Mucosa of descending colon (tissue), 3 donors: Measurements from ENCODE around the gene KRTAP20-3. TPM values are rescaled to one million over a fixed set of nuclear protein-coding genes. Genes with fewer than 3 reads are reported as not detected.

Source experiments
- ATAC-seq: fragments of 200-7000 bp; cut with Tn5 transposase; one replicate; pipeline ENCODE4 v1.9.1; 2020; ENCODE audit warnings: mild to moderate bottlenecking, moderate library complexity
- DNase-seq, 3 donors: peaks; one replicate each; pipeline ENCODE4 v3.0.0-alpha.2; 2020
- H3K36me3 ChIP-seq: fragments of 200-600 bp; one replicate; pipeline ENCODE4 v1.8.0; 2021; ENCODE audit warnings: low read depth, mild to moderate bottlenecking
- H3K4me1 ChIP-seq: fragments of 200-600 bp; one replicate; pipeline ENCODE4 v1.8.0; 2021; ENCODE audit warnings: low read depth, mild to moderate bottlenecking
- H3K4me3 ChIP-seq: fragments of 200-600 bp; one replicate; pipeline ENCODE4 v1.8.0; 2021; ENCODE audit warnings: mild to moderate bottlenecking
- H3K9me3 ChIP-seq: fragments of 200-600 bp; one replicate; pipeline ENCODE4 v1.8.0; 2021; ENCODE audit warnings: mild to moderate bottlenecking
- intact Hi-C, 2 donors: fragments of 100-400 bp; cut with DNase I in 1 of 2; cut with micrococcal nuclease in 1 of 2; formaldehyde crosslinking; loops; one replicate each; pipeline versions ENCODE4 v1.11.0 to v1.11.1; 2022; cut with DNase I, micrococcal nuclease
- total RNA-seq, 3 donors: library from RNA; stranded (reverse); fragmentation: NEBNext Ultra II Directional in 2 of 3; extraction: Animal tissue kit (Norgen Biotek cat#: 25700) in 2 of 3; gene quantifications; one replicate each; pipeline versions ENCODE4 v1.2.1 to v1.2.4, GENCODE V29; 2021 to 2023
- TF ChIP-seq, protein P1 (sequence below): fragments of 200-600 bp; IDR thresholded peaks from one replicate; pipeline ENCODE4 v1.8.0; 2022; ENCODE audit warnings: antibody characterized with exemption, mild to moderate bottlenecking
- donor health status: DM: no; HTN: no; CAD: no; lungs with moderate emphysema.
- donor health status: DM: no; HTN: no; CAD: no.
- donor health status: DM: no; HTN: yes; CAD: no.

The KRTAP20-3 gene
- total RNA-seq, 3 donors from 2014 or later, result not detected

DNA sequence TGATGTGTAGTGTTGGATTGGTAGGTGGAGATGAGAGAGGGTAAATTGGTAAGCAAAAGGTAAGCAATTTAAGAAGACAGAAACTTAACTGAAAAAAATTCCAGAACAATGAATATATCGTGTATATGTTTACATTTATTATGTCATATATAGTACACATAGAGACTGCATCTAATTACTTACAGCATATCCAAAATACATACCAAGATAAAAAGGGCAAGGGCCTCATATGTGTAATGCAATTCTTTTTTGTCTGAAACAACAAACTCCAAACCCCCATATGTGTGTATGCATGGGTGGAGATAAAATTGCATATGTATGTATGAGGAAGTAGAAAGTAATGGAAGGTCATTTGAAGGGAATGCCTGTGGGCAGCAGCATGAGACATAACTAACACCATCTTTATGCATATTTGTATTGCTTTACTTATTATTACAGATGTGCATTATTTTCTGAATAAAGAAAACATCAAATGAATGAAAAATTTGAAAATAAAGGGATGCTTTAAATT lies 4.3 kb downstream of the KRTAP20-3 start:
- H3K9me3 ChIP-seq, result peaks cover 58% of the 10 kb centered on the region
- H3K4me3 ChIP-seq, result no peak overlapping the region
- H3K36me3 ChIP-seq, result no peaks in the 10 kb centered on the region
- TF ChIP-seq, protein P1, sequence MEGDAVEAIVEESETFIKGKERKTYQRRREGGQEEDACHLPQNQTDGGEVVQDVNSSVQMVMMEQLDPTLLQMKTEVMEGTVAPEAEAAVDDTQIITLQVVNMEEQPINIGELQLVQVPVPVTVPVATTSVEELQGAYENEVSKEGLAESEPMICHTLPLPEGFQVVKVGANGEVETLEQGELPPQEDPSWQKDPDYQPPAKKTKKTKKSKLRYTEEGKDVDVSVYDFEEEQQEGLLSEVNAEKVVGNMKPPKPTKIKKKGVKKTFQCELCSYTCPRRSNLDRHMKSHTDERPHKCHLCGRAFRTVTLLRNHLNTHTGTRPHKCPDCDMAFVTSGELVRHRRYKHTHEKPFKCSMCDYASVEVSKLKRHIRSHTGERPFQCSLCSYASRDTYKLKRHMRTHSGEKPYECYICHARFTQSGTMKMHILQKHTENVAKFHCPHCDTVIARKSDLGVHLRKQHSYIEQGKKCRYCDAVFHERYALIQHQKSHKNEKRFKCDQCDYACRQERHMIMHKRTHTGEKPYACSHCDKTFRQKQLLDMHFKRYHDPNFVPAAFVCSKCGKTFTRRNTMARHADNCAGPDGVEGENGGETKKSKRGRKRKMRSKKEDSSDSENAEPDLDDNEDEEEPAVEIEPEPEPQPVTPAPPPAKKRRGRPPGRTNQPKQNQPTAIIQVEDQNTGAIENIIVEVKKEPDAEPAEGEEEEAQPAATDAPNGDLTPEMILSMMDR, result no peak
- H3K4me1 ChIP-seq, result no peaks in the 10 kb centered on the region
- no peak for DNase-seq
- intact Hi-C loops, result no loop called here
- no peak for ATAC-seq

DNA sequence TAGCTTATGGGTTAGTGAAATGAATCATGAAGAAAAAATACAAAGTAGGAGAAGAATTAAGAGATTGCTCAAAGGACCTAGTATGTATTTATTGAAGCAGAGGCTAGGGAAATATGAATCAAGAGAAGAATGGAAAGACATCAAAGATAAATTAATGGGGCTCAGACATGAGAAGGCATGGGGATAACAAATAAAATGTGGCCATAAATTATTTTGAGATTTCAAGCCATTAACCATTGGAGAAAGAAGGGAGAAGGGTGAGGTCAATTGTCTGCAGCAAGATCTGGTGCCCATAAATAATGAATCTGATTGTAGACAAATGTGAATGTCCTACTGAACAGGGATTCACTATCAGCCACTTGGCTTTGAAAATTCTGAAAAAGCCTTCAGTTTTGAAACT lies 10.2 kb downstream of the KRTAP20-3 start:
- peaks cover 36% of the 10 kb centered on the region for H3K9me3 ChIP-seq
- ATAC-seq (no peak), DNase-seq (no peak)
- no peaks in the 10 kb centered on the region for H3K36me3 ChIP-seq
- no peak overlapping the region for H3K4me3 ChIP-seq
- TF ChIP-seq, protein P1, result no peak
- no peaks in the 10 kb centered on the region for H3K4me1 ChIP-seq
- intact Hi-C loops, result no loop called here

DNA sequence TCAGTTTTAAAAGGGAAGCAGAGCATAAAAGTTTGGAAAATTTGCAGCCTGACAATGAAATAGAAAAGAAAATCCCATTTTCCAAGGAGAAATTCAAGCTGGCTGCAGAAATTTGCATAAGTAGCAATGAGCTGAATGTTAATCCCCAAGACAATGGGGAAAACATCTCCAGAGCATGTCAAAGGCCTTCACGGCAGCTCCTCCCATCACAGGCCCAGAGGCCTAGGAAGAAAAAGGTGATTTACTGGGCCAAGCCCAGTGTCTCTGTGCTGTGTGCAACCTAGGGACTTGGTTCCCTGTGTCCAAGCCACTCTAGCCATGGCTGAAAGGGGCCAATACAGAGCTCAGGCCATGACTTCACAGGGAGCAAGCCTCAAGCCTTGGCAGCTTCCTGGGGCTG lies 26.1 kb downstream of the KRTAP20-3 start:
- intact Hi-C loops, result no loop called here
- Histone ChIP-seq H3K9me3 (peaks cover 57% of the 10 kb centered on the region), H3K4me3 (no peak overlapping the region), H3K36me3 (no peaks in the 10 kb centered on the region), H3K4me1 (no peaks in the 10 kb centered on the region)
- DNase-seq, result no peak
- ATAC-seq, result no peak
- TF ChIP-seq, protein P1, result no peak

DNA sequence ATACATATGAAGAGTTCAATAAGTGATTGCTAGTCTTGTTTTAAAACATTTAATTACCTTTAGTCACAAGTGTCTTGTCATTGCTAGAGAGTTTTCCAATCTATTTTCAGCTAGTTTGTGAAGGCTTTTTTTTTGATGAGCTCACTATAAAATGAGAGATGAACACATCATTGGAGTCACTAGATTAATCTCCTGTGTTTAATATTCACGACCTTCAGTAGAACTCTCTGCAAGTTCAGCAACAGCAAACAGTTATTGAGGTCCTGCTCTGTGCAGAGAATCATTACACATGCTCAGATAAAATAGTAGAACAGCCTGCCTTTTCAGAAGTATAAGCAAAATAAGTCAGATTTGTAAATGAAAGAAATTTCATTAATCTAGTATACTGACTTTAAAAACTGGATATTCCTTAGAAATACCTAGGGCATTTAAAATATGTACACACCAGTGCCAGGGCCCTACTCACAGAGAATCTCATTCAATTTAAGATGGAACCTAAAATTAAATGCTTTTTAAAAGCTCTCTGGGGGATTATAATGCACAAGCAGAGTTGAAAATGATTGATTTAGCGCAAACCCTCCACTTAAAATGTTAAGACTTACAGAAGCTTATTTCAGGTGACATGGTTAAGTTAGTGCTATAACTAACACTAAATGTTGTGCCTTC lies 30.5 kb downstream of the KRTAP20-3 start:
- no peak for ATAC-seq
- Histone ChIP-seq H3K4me1 (no peaks in the 10 kb centered on the region), H3K36me3 (no peaks in the 10 kb centered on the region), H3K9me3 (peaks cover 59% of the 10 kb centered on the region), H3K4me3 (no peak overlapping the region)
- intact Hi-C loops, result no loop called here
- TF ChIP-seq, protein P1, result no peak
- DNase-seq, result no peak

DNA sequence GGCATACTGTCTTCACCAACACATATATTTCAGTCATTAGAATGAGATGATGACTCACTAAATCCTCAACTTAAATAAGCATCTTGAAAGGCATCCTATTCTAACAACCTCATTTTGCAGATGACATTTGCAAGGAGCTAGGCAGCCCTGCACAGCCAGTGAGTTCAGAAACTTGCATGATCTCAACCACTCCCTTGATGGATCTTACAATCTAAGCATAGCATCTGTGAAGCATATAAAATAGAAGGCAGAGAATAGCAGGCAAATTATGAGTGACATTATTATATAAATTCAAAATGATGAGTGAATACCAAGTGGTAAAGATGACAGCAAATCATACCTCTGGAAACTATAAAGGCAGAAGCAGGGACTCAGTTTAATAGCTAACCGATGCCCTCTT lies 31.6 kb downstream of the KRTAP20-3 start:
- TF ChIP-seq, protein P1, result no peak
- intact Hi-C loops, result no loop called here
- ATAC-seq, result no peak
- Histone ChIP-seq H3K4me1 (no peaks in the 10 kb centered on the region), H3K9me3 (peaks cover 50% of the 10 kb centered on the region), H3K36me3 (no peaks in the 10 kb centered on the region), H3K4me3 (no peak overlapping the region)
- no peak for DNase-seq
